NCI-H1092 (cell line): ENCODE results near the gene PCED1A.

ENCODE experiments used
- DNase-seq: peaks from one replicate; lab custom pipeline; 2025; lab: John Stamatoyannopoulos, UW

PCED1A gene, protein sequence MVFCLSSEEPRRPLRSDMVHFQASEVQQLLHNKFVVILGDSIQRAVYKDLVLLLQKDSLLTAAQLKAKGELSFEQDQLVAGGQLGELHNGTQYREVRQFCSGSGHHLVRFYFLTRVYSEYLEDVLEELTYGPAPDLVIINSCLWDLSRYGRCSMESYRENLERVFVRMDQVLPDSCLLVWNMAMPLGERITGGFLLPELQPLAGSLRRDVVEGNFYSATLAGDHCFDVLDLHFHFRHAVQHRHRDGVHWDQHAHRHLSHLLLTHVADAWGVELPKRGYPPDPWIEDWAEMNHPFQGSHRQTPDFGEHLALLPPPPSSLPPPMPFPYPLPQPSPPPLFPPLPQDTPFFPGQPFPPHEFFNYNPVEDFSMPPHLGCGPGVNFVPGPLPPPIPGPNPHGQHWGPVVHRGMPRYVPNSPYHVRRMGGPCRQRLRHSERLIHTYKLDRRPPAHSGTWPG

DNA sequence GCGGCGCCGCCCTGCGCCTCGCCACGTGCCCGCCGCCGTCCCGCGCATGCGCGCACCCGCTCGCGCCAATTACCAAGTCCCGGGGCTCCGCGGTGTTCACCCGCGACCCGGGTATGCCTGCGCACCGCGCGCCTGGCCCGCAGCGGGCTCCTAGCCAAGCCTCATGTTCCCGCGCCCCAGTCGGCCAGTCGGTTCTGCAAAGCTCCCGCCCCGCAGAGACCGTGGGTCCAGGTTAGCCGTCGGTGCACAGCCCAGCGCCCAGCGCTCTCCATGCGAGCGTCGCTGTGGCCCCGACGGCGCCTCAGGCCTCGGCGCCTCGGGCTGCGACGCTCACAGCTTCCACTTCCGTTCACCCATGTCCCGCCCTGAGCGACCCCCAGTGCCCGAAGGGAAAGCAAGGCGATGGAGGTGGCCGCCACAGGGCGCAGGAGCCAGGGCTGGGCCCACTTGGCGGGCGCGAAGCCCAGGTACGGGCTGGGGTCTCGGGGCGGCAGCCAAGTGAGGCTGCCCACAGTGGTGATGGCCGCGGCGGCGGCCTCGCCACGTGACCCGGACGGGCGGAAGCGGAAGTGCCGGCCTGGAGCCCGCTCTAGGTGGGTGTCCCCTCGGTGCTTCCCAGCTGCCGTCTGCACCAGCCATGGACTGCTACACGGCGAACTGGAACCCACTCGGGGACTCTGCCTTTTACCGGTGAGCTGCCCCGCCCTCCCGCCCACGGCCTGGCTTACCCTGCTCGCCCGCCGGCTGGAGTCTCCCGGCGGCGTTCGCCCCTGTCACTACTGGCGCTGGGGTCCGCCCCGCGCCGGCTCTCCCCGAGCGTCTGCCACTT, at the start of gene PCED1A, which contains the start of gene VPS16:
TSS of gene PCED1A (minus strand) at position 518 of the 829 bp plus-strand sequence. CDS start 743 bp downstream, outside the sequence.
TSS of gene VPS16 (plus strand) at position 608 of the 829 bp plus-strand sequence. CDS start at position 638, 30 bp downstream.
- peak; percentile 86 for DNase-seq

- DNase-seq, result no peak
These were observed 49.3 kb upstream of the PCED1A start for GRCh38 chr20:2889797-2890196.

- DNase-seq, result no peak
These were observed 48.8 kb upstream of the PCED1A start for GRCh38 chr20:2889209-2889608.

GRCh38 chr20:2888224-2888955, 47.9 kb upstream of the PCED1A start:
- no peak for DNase-seq

DNA sequence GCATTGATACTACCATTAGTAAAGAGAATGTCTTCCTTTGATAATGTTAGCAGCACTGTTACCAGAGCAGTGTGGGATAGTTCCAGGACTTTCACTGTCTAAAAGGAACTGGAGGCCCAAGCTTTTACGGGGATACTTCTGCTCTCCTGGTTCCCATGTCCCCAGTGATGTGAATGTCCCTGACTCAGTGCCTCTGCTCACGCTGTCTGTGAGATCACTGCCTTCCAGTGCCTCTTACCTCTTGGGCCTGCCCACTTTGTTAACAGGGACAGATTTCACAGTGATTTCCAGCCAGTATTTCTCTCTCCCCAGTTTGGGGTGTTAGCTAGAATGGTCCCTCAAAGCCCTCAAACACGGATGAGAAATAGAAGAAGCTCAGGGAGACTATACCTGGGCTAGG, 47.3 kb upstream of the PCED1A start:
- DNase-seq, result no peak

- DNase-seq, result no peak
These were observed 43.5 kb upstream of the PCED1A start for GRCh38 chr20:2883726-2884637.

DNA sequence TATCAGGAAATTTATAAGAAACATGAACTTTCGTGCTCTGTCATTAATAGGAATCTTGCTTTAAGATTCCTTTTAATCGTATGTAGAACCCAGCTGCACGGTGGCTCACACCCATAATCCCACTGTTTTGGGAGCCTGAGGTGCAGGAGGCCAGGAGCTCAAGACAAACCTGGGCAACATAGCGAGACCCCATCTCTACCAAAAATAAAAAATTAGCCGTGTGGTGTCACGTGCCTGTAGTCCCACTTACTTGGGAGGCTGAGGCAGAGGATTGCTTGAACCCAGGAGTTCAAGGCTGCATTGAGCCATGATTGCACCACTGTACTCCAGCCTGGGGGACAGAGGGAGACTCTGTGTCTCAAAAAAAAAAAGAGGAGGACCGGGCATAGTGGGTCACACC, 40.2 kb upstream of the PCED1A start:
- no peak for DNase-seq

DNA sequence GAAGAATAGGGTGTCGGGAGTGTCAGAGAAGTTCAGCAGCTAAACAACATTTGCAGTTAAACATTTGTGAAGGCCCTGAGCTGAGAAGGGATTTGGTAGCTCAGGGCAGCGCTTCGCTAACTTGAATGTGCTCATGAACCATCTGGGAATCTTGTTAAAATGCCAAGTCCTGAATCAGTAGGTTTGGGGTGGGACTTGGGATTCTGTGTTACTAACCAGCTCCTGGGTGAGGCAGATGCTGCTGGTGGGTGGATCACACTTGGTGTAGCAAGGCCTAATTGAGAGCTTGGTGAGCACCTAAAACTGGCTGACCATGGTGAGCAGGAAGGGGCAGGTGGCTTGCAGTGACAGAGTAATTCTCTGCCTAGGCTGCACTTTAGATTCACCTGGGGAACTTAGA, 38.7 kb upstream of the PCED1A start:
- no peak for DNase-seq

- DNase-seq, result no peak
These were observed 38.1 kb upstream of the PCED1A start for GRCh38 chr20:2878515-2878914.

DNA sequence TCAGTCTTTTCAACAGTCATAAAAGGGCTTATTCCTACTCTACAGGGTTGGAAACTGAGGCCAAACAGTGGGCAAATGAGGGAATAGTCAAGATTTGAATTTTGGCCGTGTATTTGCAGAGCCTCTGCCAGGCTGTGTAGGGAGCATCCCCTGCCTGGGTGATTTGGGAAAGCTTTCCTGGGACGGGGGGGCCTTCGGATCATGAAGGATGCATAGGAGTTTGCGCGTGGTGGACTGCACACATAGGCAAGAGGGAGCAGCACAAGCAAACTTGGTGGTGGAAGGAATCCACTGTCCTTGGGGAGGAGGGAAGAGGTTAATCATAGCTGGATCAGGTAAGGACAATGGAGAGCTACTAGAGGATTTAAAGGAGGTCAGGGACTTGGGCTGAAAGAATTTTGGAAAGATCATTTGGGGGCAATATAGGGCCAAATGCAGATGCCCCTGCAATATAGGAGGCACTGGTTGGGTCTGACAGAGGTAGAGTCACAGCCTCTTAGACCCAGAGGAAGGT, 35.3 kb upstream of the PCED1A start:
- no peak for DNase-seq

DNA sequence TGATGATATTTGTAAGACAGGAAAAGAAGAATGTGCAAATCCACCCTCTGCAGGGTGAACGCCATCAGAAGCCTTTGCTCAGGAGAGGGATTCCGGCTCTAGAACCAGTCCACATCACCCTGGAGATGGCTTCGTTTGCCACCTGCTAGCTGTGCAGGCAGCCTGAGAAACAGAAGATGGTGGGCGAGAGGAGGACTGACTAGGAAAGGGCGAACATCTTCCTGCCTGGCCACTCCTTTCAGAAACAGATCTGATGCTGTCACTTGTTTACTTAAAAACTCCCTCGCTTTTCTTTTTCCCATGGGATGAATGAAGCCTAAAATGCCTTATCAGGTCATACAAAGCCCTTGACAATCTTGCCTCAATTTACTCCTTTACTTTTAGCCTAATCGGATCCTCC, 34.0 kb upstream of the PCED1A start:
- no peak for DNase-seq

- DNase-seq, result peak; percentile 40
These were observed 33.2 kb upstream of the PCED1A start for GRCh38 chr20:2873747-2874041.

GRCh38 chr20:2873010-2873746, 32.7 kb upstream of the PCED1A start, which contains the start of gene PTPRA:
Gene PTPRA (plus strand): TSS chr20:2873481. CDS start chr20:2964278, 90,797 bp downstream.
- DNase-seq, result peak; percentile 90

DNA sequence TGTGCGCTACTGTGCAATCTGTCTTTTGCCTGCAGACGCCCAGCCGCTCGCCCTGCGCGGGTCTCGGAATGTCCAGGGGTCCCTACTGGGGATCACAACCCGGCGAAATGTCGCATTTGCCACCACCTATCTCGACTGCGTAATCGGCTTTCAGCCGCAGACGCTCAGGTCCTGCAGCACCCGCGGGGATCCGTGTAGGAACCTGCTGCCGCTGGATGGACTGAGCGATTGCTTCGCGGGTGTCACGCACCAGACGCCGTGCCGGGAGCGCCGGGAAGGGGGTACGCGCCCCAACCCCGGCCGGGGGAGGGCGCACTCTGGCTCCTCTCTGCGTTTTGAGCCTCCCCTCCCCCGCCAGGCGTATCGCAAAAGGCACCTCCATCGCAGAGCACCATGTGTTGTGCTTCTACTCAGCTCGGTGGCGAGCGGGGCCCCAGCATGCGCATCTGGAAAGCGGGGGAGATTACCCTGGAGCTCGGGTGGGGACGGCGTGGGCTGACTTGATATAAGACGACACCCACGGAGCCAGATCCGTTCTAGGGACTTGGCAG, 32.1 kb upstream of the PCED1A start:
- DNase-seq, result peak; percentile 42

DNA sequence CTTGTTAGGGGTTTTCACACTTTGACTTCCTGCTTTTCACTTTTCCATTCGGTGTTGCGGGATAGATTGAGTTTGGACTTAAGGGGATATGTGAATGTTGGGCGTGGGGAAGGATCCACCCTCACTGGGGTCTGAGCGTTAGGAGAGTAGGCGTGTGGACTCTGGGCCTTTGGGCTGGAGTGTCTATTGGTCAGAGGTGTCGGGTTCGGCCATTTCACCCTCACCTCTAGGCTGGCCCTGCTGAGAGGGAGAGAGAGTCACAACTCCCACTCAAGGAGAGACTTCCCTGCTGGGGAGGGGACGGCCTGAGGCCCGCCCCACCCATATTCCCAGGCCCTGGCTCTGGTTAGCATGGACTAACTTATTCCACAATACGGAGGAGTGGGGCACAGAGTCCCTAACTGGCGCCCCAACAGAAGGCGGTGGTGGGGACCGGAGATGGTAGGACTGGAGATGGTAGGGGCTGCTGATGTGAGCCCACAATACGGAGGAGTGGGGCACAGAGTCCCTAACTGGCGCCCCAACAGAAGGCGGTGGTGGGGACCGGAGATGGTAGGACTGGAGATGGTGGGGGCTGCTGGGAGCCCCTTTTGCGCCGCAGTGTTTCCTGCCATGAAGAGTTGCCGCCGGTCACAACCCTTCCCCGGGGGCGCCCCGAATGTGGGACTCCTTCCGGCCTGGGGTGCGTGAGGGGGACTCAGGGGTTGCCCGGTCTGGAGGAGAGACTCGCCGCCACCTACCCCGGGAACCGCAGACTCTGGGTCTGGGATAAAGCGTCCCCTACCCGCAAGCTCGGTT, 31.4 kb upstream of the PCED1A start:
- no peak for DNase-seq

DNA sequence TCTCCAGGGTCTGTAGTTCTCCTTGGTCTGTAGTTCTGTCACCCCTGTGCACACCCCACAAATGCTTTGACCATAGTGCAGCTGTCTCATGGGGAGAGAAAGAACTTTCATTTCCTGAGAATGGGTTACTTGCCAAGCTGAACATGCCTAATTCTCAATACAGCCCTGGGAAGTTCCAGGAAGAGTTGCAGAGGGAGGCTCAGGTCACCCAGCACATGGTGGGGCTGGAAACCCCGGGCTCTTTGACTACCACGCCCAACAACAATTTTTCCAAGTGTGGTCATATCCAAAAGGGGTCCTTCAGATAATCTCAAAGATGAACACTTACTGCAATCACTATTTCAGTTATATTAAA, 30.6 kb upstream of the PCED1A start:
- DNase-seq, result no peak

- DNase-seq, result no peak
These were observed 28.9 kb upstream of the PCED1A start for GRCh38 chr20:2869381-2869780.

DNA sequence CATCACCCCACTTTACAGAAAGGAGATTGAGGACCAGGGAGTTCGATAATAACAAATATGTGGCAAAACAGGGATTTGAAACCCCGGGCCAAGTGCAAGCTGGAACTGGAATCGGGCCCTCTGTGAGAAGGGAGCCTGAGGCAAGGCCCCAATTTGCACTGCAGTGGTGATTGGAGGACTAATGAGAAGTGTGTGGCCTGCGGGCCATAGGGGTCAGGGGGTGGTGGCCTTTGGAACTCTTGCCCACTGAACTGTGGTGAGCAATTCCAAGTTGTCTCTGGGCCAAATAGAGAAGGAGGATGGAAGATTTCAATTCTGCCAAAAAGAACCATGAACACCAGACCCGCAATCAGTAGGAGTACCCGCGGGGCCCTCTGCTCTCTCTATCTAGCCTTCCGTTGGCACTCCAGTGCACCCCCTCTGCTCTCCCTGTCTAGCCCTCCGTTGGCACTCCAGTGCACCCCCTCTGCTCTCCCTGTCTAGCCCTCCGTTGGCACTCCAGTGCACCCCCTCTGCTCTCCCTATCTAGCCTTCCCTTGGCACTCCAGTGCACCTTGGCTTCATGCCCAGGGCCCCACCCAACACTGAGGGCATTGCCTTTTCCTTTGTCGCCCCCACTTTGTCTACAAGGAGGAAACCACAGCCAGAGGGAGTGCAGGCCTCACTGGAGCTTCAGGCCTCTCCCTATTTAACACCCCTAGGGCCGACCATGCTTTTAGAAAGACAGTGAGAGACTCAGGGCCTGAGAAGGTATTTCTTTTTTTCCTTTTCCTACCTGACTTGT, 26.8 kb upstream of the PCED1A start:
- no peak for DNase-seq
